ENCODE measurements around the gene GRAP2. TPM values are rescaled to one million over a fixed set of nuclear protein-coding genes. Genes with fewer than 3 reads are reported as not detected.
A peak's percentile ranks its signal among the peaks of the same experiment; 100 is the strongest.

GRAP2 gene
- total and polyA plus RNA-seq, 9 of the 15 experiments (the other 6 are each of a cell fraction or from before 2014, with no cell fraction given) = 4.8 to 88.7 (median 60.4) TPM

GRCh38 chr22:39917776-39918495 lies 17.1 kb downstream of the GRAP2 start (continued):
- TF ChIP-seq NFE2L1 (tag; IDR thresholded peaks at IDR 0.05; ENCODE audit: borderline replicate concordance, low read depth) (no peak), FOXJ2 (tag; IDR thresholded peaks at IDR 0.05) (no peak), YY1 (IDR thresholded peaks at IDR 0.05; ENCODE audit: borderline replicate concordance in 1 of 3, control insufficient read depth in 1 of 3, extremely low read depth in 1 of 3, insufficient read depth in 3 of 3, insufficient read length in 1 of 3, insufficient replicate concordance in 2 of 3, low read depth in 1 of 3, low read length in 2 of 3) (peak in 1 of 3 experiments; percentile 41), STAT5B (CRISPR knock-in tag; IDR thresholded peaks at IDR 0.05) (no peak), TEAD2 (tag; IDR thresholded peaks at IDR 0.05) (no peak), DPF2 (IDR thresholded peaks at IDR 0.05) (peak; percentile 13; the same call in 1 of the 2 replicates), HNRNPK (IDR thresholded peaks at IDR 0.05; ENCODE audit: low read depth, low read length, poor library complexity, severe bottlenecking) (no peak), HNRNPLL (IDR thresholded peaks at IDR 0.05; ENCODE audit: low read depth, low read length, poor library complexity, severe bottlenecking) (no peak), BRF2 (IDR thresholded peaks at IDR 0.05; ENCODE audit: borderline replicate concordance, insufficient read depth, insufficient read length) (no peak), ZNF780A (CRISPR knock-in tag; IDR thresholded peaks at IDR 0.05) (no peak), TBL1XR1 (IDR thresholded peaks at IDR 0.05; ENCODE audit: low read length in 2 of 2) (peak in 1 of 2 experiments; percentile 8; a peak in 1 of 4 replicates), ZNF140 (CRISPR knock-in tag; IDR thresholded peaks at IDR 0.05) (no peak), NR3C1 (CRISPR knock-in tag; IDR thresholded peaks at IDR 0.05) (no peak), CEBPG (CRISPR knock-in tag; IDR thresholded peaks at IDR 0.05) (no peak), CEBPG (tag; conservative IDR thresholded peaks at IDR 0.05 in 1 of 2, IDR thresholded peaks at IDR 0.05 in 1 of 2) (peak in 1 of 2 experiments; percentile 50; a peak in 1 of 4 replicates), HDAC2 (IDR thresholded peaks at IDR 0.05) (0 out of 2 replicates have a peak, but pooled peaks have one; percentile 39), CTCF (IDR thresholded peaks at IDR 0.05 in 2 of 3, conservative IDR thresholded peaks at IDR 0.05 in 1 of 3; ENCODE audit: insufficient read depth in 2 of 3, low read depth in 1 of 3, low read length in 3 of 3) (no peak), CEBPB (tag; IDR thresholded peaks at IDR 0.05) (peak; percentile 78)

Measured in K562 (cell line).